NCI-H460 (cell line): ENCODE measurements around the gene HSFX4. TPM values are rescaled to one million over a fixed set of nuclear protein-coding genes. Genes with fewer than 3 reads are reported as not detected.
A peak's percentile ranks its signal among the peaks of the same experiment; 100 is the strongest.
"Not testable (repeated sequence)": the region's sequence is repeated elsewhere in the genome, so short reads cannot be mapped to it uniquely, and the experiment has no call there.

Experiments
- DNase-seq: peaks from one replicate; pipeline ENCODE4 v3.0.0-alpha.2; 2016; ENCODE audit warnings: low read depth; ENCODE audit errors: extremely low read depth
- total RNA-seq: library from RNA; depleted of rRNA; stranded (reverse); fragments of >200 nt; shearing (Covaris generic); gene quantifications from 2 replicates; pipeline ENCODE4 v1.2.3, GENCODE V29; 2014

The HSFX4 gene
- total RNA-seq, 1 experiment from 2014 or later: not detected

DNA sequence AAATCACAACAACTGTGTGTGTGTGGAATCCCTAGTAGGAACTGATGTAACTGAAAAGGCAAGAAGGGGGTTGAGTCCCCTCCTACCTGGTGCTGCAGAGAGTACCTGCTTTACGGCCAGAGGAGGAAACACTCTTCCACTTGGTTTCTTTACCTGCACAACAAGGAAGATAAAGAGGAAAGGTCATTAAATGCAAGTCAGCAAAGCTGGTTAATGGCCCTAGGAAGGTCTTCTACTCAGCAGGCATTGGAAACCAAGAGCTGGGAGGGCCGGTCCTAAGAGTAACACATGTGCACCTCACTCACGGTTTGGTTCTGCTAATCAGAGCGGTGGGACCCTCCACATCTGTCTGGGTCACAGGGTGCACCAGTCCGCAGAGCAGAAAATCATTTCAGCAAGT lies 8.0 kb downstream of the HSFX4 start:
- not testable (repeated sequence) for DNase-seq

DNA sequence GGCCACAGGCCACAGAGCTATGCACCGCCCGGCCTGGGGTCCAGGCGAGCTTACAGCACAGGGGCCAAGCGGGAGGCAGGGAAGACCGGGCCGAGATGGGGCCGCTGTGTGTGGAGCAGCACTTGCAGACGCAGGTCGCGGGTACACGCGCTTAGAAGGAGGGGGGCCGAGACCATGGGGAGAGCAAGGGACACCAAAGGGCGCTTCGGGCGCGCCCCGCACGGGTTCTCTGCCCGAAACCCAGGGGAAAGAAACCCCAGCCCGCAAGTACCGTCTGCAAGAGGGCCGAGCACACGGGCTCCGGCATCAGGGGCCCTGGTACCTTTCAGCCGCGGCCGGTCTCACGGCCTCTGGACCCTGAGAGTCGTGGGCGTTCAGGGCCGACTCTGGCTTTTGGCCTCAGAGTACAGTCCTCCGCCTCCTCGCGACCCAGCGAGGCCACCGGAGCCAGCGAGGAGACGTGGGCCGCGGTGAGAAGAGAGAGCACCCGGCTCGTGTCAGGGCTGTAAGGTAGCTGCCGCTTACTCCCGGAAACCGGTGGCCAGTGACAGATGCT lies 8.6 kb downstream of the HSFX4 start:
- DNase-seq: no peak

DNA sequence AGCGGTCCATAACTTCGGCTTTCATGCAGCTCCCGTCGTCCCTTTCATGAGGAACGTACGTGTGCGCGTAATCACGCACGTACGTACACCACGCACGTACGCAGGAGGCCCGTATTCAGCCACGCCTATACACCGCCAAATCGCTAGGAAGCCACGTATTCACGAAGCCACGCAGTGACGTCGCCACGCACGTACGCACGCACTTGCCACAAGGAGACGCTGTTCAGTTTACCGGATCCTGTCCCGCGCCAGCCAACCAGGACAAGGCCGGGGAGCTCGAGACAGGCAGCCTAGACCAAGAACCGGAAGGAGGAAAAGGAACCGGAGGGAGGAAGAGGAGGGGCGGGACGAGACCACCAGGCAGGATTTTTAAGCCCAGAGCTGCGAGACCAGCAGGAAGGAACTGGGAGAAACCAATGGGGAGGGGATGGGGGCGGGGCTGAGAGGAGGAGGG lies 9.1 kb downstream of the HSFX4 start, which contains the start of gene EOLA2:
EOLA2 (minus strand) TSS at position 65 of the 454 bp plus-strand sequence. CDS start 4,617 bp downstream, outside the sequence.
- peak; percentile 98 for DNase-seq

DNA sequence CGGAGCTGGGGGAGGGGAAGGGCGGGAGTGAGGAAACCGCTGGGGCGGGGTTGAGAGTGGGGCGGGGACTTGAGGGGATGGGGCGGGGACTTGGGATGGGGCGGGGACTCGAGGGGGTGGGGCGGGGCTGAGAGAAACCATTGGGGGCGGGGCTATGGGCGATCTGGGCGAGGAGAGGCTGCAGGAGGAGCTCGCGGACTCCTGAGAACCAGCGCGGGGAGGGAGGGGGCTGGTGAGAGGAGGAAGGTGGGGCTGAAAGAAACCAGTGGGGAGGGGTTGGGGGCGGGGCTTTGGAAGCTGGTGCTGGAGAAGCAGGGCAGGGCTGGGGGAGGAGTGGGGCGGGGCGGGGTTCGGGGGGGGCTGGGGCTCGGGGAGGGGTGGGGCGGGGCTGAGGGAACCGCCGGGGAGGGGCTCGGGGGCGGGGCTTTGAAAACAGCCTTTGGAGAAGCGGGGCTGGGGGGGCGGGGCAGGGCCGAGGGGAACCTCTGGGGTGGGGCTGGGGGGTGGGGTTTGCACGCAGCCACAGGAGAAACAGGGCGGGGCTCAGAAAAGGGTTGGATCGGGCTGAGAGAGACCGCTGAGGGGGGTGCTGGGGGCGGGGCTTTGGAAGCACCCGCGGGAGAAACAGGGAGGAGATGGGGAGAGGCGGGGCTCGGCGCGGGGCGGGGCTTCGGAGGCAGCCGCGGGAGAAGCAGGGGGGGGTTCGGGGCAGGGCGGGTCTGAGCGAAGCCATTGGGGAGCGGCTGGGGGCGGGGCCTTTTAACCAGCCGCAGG lies 9.7 kb downstream of the HSFX4 start:
- peak; percentile 94 for DNase-seq

DNA sequence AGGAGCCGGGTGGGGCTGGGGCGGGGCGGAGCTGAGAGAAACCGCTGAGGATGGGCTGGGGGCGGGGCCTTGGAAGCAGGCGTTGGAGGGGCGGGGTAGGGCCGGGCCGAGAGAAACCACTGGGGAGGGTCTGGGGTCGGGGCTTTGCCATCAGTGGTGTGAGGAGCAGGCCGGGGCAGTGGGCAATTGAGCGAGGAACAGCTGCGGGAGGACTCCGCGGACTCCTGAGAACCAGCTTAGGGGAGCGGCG lies 10.2 kb downstream of the HSFX4 start:
- no peak for DNase-seq

DNA sequence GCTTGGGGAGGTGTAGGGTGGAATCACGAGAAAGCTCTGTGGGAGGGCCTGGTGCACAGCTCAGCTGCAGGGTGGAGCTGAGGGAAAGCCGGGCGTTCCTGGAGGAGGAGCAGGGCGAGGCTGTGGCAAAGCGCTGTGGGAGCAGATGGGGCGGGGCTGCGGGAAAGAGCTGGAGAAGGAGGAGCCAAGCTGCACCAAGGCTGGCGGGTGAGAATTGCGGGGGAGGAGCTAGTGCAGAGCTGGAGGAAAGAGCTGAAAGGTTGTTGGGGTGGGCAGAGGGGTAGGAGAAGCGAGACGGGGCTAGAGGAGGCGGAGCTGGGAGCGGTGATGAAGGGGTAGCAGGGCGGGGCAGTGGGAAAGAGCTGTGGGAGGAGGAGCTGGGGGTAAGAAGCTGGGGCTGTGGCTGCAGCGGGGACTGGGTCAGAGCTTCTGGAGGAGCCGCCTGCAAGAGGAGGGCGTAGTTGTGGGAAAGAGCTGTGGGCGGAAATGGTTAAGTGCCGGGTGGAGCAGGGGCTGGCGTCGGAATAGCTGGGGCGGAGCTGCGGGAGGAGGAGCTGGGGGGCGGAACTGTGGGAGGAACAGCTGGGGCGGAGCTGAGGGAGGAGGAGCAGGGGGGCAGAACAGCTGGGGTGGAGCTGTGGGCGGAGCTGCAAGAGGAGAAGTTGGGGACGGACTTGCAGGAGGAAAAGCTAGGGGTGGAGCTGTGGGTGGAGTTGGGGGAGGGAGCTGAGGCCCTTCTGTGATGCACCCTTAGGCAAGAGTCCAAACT lies 10.7 kb downstream of the HSFX4 start:
- DNase-seq: peak; percentile 97

DNA sequence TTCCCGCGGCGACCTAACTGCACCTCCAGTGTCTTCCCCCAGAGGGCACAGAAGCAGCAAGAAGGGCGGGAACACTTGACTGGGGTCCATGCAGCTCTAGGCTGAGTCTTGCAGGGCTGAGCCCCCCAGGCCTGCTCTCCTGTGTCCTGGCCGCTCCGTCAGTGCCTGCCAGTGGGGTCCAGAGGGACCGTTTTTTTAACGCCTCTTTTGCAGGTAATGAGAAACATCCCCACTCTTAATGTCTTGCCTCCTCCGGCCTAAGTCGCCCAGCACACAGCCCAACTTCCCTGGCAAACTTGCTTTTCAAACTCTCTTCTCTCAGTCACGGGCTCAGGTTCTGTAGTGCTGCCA lies 11.3 kb downstream of the HSFX4 start:
- not testable (repeated sequence) for DNase-seq

DNA sequence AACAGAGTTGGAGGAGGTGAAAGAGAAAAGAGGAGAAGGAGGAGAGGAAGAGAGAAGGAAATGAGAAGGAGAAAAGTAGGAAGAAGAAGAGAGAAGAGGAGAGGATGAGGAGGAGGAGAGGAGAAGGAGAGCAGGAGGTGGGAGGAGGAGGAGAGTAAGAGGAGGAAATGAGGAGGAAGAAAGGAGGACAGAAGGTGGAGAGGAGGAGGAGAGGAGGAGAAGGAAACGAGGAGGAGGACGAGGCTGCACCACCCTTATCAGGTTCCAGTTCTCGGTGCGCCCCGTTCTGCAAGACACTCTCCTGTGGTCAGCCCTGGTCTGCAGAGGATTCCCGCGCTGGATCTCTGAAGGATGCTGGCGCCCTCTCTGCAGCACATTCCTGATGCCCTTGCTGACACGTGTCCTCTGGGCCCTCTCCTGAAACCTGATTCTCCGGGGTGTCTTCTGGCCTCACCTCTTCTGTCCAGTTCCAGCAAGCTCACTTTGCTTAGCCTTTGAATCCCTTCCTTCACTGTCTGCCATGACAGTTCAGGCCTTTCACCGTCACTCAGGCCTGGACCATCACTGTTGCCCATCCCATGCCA lies 15.8 kb downstream of the HSFX4 start:
- DNase-seq: not testable (repeated sequence)

DNA sequence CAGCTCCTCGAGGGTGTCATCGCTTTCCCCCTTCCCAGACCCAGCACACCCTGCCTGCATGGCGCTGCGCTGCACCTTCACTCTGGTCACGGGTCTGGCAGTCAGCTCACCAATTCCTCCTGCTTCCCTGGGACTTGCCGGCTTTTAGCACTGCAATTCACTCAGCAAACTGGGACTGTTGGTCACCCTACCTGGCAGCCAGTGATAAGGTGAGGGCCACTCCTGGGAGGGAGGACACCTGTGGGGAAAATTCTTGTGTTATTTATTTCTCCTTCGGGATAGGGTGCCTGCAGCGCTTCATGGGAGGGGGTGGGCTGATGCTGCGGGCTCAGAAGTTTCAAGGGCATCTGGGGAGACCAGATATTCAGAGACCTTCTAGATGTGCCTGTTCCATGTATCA lies 16.4 kb downstream of the HSFX4 start:
- DNase-seq: not testable (repeated sequence)

DNA sequence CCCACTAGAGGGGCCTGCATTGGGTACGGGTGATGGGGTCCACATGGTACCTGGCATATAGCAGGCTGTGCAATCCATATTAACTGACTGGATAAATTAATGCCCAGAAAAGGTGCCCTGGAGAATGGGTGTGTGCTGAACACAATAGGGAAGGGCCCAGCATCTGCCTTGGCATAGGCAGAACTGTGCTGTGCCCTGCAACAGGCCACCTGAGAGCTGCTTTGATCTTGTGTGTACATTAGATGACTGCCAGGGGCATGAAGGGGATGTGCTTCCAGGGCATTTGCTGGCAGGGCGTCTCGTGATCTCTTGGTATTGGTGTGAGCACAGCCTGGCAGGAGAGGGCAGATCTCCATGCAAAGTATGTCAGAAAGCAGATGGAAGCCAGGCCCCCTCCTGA lies 17.6 kb downstream of the HSFX4 start:
- DNase-seq: not testable (repeated sequence)

DNA sequence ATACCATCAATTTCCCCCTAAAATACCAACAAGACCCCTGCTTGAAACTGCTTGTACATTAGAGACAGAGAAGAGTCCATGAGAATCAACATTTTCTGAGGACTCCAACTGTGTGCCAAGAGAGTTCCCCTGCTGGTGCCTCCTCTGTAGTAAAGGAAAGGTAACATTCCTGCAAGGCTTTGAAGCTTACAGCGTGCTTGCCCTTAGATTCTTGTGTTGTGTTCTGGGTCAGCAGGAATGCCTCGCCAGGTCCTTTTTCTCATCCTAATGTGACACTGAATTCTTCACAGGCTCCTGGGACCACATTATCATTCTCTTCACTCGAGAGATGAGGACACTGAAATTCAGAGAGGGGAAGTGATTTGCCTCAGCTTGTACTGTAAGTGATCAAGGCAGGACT lies 18.6 kb downstream of the HSFX4 start:
- DNase-seq: no peak

DNA sequence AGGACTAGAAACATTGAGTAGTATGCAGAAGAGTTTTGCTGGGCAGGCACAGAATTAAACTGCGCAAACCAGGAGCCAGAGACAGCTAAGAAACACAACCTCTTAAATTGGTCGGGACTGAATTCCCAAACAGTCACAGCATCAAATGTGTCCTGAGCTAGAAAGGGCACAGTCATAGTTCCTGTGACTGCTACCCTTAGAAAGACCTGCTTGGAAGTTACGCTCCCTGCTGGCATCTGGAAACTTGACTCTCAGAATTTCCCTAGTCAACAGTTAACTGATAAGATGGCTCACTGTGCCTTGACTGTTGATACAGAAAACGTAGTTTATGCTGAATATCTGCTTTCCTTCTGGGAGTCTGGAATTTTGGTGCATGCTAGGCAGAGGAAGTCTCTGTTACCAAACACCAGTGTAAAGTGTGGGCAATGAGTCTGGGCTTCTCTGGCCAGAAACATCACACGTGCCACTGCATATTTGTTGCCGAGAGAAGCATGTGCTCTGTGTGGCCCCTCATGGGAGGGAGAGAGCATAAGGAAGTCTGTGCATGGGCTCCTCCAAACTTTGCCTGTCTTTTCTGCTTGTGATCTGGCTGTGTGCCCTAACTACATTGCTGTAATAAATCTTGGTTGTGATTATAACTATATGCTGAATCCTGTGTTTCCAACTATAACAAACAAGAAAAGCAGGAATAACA lies 20.5 kb downstream of the HSFX4 start:
- DNase-seq: no peak

DNA sequence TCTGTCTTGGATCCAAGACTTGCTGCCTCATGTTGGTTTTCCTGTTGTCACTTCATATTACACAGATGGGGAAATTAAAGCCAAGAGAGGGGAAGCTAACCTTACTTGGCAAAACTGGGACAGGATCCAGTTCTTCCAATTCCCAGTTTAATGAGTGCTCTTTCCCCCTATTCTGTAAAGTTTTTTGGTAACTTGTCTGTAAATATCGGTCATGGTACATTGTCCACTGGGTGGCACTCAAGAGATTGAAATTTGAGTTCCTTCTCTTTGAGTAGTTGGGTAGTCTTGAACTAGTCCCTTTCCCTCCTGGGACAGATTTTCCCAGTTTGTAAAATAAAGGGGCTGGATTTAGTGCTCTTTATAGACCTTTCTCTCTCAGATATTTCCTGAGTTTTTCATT lies 21.3 kb downstream of the HSFX4 start:
- DNase-seq: peak; percentile 35

DNA sequence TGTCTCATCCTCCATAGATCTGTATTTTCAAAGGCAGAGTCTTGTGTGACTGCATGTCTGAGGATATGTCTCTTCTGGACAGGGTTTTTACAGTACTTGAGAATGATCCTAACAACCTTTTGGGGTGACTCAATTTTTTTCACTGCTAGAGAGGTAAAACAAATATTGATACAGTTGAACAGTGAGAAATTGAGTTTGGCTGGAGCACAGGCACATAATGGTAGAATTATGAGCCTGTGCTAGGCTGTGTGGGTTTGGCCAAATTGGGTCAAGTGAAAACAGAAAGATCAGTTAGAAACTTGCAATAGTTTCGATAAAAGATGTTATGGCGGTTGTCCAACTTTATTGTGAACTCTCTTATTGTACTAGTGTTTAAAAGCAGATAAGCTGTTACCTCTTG lies 32.2 kb downstream of the HSFX4 start:
- DNase-seq: no peak

DNA sequence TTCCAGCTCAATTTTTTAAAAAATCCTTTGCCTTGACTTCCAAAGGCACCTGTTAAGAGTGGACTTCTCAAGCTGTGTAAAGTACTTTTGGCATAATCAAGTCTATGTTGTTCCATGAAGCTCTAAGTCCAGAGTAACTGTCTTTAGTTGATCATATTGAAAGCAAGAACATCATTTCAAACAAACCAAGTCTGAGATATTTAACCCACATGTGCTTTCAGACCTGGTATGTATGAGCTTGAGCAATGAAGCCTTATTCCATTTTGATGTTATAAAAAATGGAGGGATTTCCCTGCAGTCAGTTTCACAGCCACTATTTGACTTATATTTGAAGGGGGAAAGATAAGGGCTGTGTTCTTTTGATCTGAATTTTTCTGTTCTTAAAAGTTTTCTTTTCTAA lies 32.6 kb downstream of the HSFX4 start:
- DNase-seq: no peak

DNA sequence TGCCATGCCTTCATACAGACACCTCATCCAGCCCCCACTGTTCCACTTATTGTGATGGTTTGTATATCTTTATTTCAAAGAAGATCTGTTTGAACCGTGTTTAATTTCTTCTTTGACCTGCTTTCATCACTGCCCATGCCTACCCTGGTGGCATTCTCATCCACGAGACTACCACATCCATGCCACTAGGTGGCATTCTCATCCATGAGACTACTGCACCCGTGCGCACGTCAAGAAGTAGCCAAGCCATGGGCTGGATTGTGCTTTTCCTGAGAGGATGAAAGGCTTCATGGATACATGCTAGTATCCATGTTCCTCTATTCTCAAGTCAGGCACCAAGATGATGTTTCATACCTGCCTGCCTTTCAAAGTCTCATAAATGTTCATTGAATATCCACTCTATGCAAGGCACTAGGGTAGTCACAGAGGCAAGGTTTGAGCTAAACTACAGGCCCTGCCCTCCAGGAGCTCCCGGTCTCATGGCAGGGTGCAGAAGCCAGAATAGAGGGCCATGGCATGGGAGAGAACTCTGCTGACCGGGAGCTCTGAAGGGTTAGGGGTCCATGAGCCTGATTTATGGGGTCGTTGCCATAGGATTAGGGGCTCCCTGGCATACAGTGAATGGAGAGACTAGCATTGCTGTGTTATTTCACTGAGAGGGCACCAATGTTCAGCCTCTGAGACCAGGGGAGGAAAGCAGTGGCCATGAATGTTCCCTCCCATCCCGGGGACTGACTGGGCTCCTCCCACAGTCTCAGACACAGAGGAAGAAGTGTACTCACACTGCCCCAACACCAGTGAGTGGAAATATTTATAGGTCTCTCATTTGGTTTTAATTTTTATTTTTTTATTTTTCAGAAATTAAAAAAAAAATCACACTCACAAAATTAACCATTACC lies 33.7 kb downstream of the HSFX4 start:
- peak; percentile 72 for DNase-seq

DNA sequence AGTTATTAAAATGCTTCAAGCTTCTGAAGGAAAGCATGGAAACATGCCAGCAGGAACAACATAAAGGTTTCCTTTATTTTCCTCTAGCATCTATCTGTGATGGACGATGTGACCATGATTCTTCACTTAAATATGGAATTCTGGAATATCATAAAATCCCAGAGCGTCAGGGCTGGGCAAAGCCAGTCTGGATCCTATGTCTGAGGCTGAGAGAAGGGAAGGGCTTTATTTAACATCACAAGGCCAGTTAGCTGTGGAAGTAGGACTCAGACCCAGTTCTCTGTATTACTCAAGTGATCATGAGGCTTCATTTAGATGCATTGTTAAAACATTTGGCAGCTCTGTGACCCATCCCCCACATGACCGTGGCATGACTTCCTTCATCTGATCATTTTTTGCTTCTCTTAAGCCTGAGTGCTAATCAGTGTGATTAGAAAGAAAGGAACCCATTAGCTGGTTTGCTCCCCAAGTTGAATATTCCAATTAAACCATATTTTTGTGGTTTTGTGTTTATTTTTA lies 49.8 kb downstream of the HSFX4 start:
- no peak for DNase-seq
